ENCODE measurements around the gene HTT. TPM values are rescaled to one million over a fixed set of nuclear protein-coding genes. Genes with fewer than 3 reads are reported as not detected.

The HTT gene
- total RNA-seq, 1 experiment from 2014 or later, result 64.4 TPM

DNA sequence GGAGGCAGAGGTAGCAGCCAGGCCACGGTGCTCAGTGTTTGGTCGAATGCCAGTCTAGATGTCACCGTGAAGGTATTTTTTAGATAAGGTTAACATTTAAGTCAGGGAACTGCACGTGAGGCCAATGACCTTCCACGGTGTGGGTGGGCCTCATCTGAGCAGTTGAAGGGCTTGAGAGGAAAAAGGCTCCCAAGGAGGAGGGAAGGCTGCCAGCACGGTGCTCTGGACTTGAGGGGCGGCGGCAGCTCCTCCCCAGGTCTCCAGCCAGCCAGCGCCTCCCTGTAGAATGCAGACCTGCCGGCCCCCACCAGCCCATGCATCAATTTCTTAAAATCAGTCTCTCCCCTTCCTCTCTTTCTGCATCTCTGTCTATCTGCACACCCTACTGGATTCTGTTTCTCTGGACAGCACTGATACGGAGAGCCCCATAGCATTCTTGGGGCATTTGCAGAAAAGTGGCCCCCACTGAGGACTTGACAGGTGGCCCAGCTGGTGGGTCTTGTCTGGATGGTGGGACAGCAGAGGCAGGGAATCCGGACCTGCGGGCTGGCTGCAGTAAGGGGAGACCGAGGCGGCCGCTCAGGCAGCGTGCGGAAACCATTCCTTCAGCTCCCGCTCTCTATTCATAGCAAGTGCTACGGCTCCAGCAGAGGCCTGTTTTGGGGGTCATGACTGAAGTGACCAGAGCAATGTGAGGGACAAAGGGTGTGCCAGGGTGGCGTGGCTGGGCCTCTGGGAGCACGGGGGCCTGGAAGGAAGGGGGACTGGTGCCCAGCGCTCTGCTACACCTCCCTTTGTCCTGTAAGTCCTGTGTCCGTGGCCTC, 210.5 kb downstream of the HTT start:
- Histone ChIP-seq H4K91ac (ENCODE audit: insufficient read length, low read depth, low read length) (no peak overlapping the region), H4K5ac (ENCODE audit: insufficient read length, low read depth, low read length) (no peak overlapping the region), H4K8ac (replicated peaks; ENCODE audit: insufficient read length, low read depth, low read length) (no peak overlapping the region), H3K9me3 (ENCODE audit: control insufficient read depth, low read depth, low read length) (no peaks in the 10 kb centered on the region), H2AK5ac (ENCODE audit: insufficient read length, low read length) (no peak overlapping the region), H3K79me1 (ENCODE audit: insufficient read depth, low read depth, low read length, poor library complexity, severe bottlenecking) (no peaks in the 10 kb centered on the region), H2BK20ac (ENCODE audit: low read depth, low read length, poor library complexity, severe bottlenecking) (no peak overlapping the region), H2BK15ac (ENCODE audit: low read depth, low read length) (no peak overlapping the region), H3K18ac (ENCODE audit: insufficient read length, low read depth, low read length) (no peak overlapping the region), H2AFZ (ENCODE audit: low read length) (no peak overlapping the region), H3K4me1 (ENCODE audit: insufficient read depth, low read length) (no peaks in the 10 kb centered on the region), H3K14ac (ENCODE audit: insufficient read depth, low read length) (no peak overlapping the region), H3K79me2 (ENCODE audit: insufficient read depth, low read length) (no peaks in the 10 kb centered on the region), H3K27ac (ENCODE audit: insufficient read length, low read depth, low read length) (no peak overlapping the region), H4K20me1 (ENCODE audit: control insufficient read depth, insufficient read depth, insufficient read length) (no peaks in the 10 kb centered on the region), H2BK5ac (ENCODE audit: insufficient read length, low read length) (no peak overlapping the region), H3K4me2 (ENCODE audit: insufficient read depth, insufficient read length, low read length) (no peak overlapping the region), H3K23me2 (ENCODE audit: insufficient read length, low read depth, low read length, poor library complexity, severe bottlenecking) (no peaks in the 10 kb centered on the region), H3K9ac (ENCODE audit: extremely low read depth, insufficient read length, low read length) (no peak overlapping the region), H3K4ac (ENCODE audit: low read depth, low read length) (no peak overlapping the region), H3K56ac (ENCODE audit: insufficient read length, low read depth, low read length) (no peak overlapping the region), H3T11ph (ENCODE audit: low read length) (no peak overlapping the region), H3K27me3 (ENCODE audit: insufficient read depth, low read length) (no peaks in the 10 kb centered on the region), H2BK120ac (ENCODE audit: low read depth, low read length, poor library complexity, severe bottlenecking) (no peak overlapping the region), H3K23ac (ENCODE audit: insufficient read length, low read depth, low read length) (no peak overlapping the region), H2BK12ac (ENCODE audit: insufficient read length, low read depth, low read length) (no peak overlapping the region)
- Mint-ChIP-seq H3K4me3 (no peak overlapping the region), H3K36me3 (ENCODE audit: insufficient read depth in 1 of 3, low read depth in 3 of 3) (peaks cover 0 to 6% (median 3%) of the 10 kb centered on the region in 3 experiments; a peak in 3 of 7 replicates), H3K9me3 (peaks cover 13 to 14% of the 10 kb centered on the region in 2 experiments; a peak in 4 of 5 replicates), H3K4me1 (peaks cover 0 to 3% of the 10 kb centered on the region in 2 experiments; a peak in 1 of 4 replicates), H3K27ac (no peak overlapping the region), H3K27me3 (ENCODE audit: low read depth) (peaks cover 43% of the 10 kb centered on the region)
- WGBS (ENCODE audit: extremely low coverage, insufficient read length, low lambda C conversion rate), result no CpG with 5 or more reads among the region's 24 CpGs
- TF ChIP-seq, protein P1, sequence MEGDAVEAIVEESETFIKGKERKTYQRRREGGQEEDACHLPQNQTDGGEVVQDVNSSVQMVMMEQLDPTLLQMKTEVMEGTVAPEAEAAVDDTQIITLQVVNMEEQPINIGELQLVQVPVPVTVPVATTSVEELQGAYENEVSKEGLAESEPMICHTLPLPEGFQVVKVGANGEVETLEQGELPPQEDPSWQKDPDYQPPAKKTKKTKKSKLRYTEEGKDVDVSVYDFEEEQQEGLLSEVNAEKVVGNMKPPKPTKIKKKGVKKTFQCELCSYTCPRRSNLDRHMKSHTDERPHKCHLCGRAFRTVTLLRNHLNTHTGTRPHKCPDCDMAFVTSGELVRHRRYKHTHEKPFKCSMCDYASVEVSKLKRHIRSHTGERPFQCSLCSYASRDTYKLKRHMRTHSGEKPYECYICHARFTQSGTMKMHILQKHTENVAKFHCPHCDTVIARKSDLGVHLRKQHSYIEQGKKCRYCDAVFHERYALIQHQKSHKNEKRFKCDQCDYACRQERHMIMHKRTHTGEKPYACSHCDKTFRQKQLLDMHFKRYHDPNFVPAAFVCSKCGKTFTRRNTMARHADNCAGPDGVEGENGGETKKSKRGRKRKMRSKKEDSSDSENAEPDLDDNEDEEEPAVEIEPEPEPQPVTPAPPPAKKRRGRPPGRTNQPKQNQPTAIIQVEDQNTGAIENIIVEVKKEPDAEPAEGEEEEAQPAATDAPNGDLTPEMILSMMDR (conservative IDR thresholded peaks at IDR 0.05), result no peak
- DNase-seq, result no peak
